Spleen (tissue), 11 donors: ENCODE data around the gene IL22RA2. TPM values are rescaled to one million over a fixed set of nuclear protein-coding genes. Genes with fewer than 3 reads are reported as not detected.

Experiments used
- DNase-seq: peaks from one replicate; pipeline ENCODE4 v3.0.0-alpha.2; 2020
- H3K27ac ChIP-seq, 8 donors: fragments of 200-600 bp; sonication (generic) in 7 of 8; 1 replicate in 4 of 8; 2 replicates in 4 of 8; pipeline versions ENCODE4 v1.5.0 to v1.8.0; 2016 to 2021; ENCODE audit warnings: inconsistent platforms in 4 of 8, mild to moderate bottlenecking in 4 of 8, moderate library complexity in 1 of 8
- H3K27me3 ChIP-seq, 7 donors: fragments of 200-600 bp; sonication (generic) in 6 of 7; replicated peaks in 1 of 7; 1 replicate in 4 of 7; 2 replicates in 3 of 7; pipeline versions ENCODE4 v1.5.0 to v1.8.0; 2016 to 2021; ENCODE audit warnings: inconsistent platforms in 3 of 7, mild to moderate bottlenecking in 1 of 7
- H3K36me3 ChIP-seq, 6 donors: fragments of 200-600 bp; sonication (generic) in 5 of 6; 1 replicate in 4 of 6; 2 replicates in 2 of 6; pipeline versions ENCODE4 v1.5.0 to v1.8.0; 2016 to 2021; ENCODE audit warnings: inconsistent platforms in 2 of 6
- H3K4me1 ChIP-seq, 6 donors: fragments of 200-600 bp; sonication (generic) in 5 of 6; 1 replicate in 3 of 6; 2 replicates in 3 of 6; pipeline versions ENCODE4 v1.5.0 to v1.8.0; 2016 to 2021; ENCODE audit warnings: inconsistent platforms in 3 of 6
- H3K4me3 ChIP-seq, 8 donors: fragments of 200-600 bp; sonication (generic) in 7 of 8; 1 replicate in 4 of 8; 2 replicates in 4 of 8; pipeline versions ENCODE4 v1.5.0 to v1.8.0; 2016 to 2021; ENCODE audit warnings: inconsistent platforms in 4 of 8, mild to moderate bottlenecking in 4 of 8, moderate library complexity in 2 of 8
- H3K9me3 ChIP-seq, 8 donors: fragments of 200-600 bp; sonication (generic) in 7 of 8; 1 replicate in 4 of 8; 2 replicates in 4 of 8; pipeline versions ENCODE4 v1.5.0 to v1.8.0; 2016 to 2021; ENCODE audit warnings: inconsistent platforms in 4 of 8
- POLR2A ChIP-seq, 3 donors: fragments of 450-650 bp; IDR thresholded peaks; one replicate each; pipeline ENCODE4 v1.5.1; 2017; ENCODE audit warnings: antibody characterized with exemption in 3 of 3, mild to moderate bottlenecking in 1 of 3
- POLR2AphosphoS5 ChIP-seq, 3 donors: sonication (generic); formaldehyde crosslinking; IDR thresholded peaks; one replicate each; pipeline ENCODE4 v1.5.1; 2017; ENCODE audit warnings: antibody characterized with exemption in 3 of 3
- WGBS, 5 donors: extraction: QIAGEN DNeasy Blood & Tissue Kit in 3 of 5; methylation state at CpG; one replicate each; pipeline versions ENCODE4 v1.1.5 to v1.1.7; 2013 to 2018; 5-methylcytosine and 5-hydroxymethylcytosine counted together
- intact Hi-C: fragments of 100-400 bp; cut with DNase I; formaldehyde crosslinking; loops from one replicate; pipeline ENCODE4 v1.15.0; 2023; ENCODE audit warnings: low total_unique reads
- polyA plus RNA-seq, 3 donors: library from polyadenylated mRNA; stranded (reverse); fragments of 200-250 nt; gene quantifications; one replicate each; pipeline ENCODE4 v1.2.1, GENCODE V29; 2013
- total RNA-seq, 7 donors: library from RNA; depleted of rRNA in 3 of 7; stranded (reverse); fragments of >200 nt in 3 of 7; fragmentation: NEBNext Ultra II Directional in 4 of 7; extraction: Animal tissue kit (Norgen Biotek cat#: 25700) in 4 of 7; gene quantifications; one replicate each; pipeline versions ENCODE4 v1.1.0 to v1.2.1, GENCODE V29; 2016 to 2021
- TF ChIP-seq, protein P1 (sequence below), 11 experiments: fragments of 200-600 bp in 7 of 11; fragments of 450-650 bp in 4 of 11; sonication (generic) in 4 of 11; IDR thresholded peaks in 8 of 11; conservative IDR thresholded peaks in 3 of 11; 1 replicate in 7 of 11; 2 replicates in 4 of 11; pipeline versions ENCODE4 v1.4.0 to v1.8.0; 2016 to 2021; ENCODE audit warnings: antibody characterized with exemption in 11 of 11, inconsistent platforms in 4 of 11, mild to moderate bottlenecking in 1 of 11
- donor health status: healthy with polysubstance abuse.
- donor health status: DM: no; HTN: no; CAD: no; lungs with moderate emphysema.
- donor health status: DM: no; HTN: no; CAD: no.
- donor health status: Bipolar disorder and iron deficiency.
- donor health status: healthy.
- donor health status: DM: no; HTN: no; CAD: no.
- donor health status: DM: yes; HTN: yes; CAD: no.

IL22RA2 gene
- total and polyA plus RNA-seq, 10 donors, result 0.06 to 2.1 (median 0.19) TPM; not detected in 5

DNA sequence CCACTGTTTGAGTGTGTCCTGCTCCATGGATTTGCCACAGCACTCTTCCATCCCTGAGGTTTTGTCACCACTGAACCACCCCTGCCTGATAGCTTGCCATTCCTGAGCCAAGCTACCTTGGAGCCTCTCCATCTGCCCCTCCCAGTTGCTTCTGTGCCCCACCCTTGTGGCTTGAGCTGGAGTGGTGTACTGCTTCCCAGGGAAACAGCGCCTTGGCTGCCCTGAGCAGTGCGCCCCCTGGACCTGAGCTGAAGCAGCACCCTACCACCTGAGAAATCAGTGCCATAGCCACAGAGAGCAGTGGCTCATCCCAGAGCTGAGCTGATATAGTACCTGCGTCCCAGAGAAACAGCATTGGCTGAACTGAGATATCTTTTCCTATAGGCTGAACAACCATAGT is 40.3 kb downstream of the IL22RA2 start:
- Histone ChIP-seq H3K36me3 (no peaks in the 10 kb centered on the region), H3K27ac (no peak overlapping the region), H3K27me3 (no peaks in the 10 kb centered on the region), H3K9me3 (peaks cover 0 to 41% (median 31%) of the 10 kb centered on the region in 8 donors), H3K4me1 (no peaks in the 10 kb centered on the region), H3K4me3 (no peak overlapping the region)
- no peak for DNase-seq
- WGBS, 5 donors, result 81 to 97% (median 96%) methylated on average over 3 of the region's 3 CpGs
- TF ChIP-seq, protein P1, sequence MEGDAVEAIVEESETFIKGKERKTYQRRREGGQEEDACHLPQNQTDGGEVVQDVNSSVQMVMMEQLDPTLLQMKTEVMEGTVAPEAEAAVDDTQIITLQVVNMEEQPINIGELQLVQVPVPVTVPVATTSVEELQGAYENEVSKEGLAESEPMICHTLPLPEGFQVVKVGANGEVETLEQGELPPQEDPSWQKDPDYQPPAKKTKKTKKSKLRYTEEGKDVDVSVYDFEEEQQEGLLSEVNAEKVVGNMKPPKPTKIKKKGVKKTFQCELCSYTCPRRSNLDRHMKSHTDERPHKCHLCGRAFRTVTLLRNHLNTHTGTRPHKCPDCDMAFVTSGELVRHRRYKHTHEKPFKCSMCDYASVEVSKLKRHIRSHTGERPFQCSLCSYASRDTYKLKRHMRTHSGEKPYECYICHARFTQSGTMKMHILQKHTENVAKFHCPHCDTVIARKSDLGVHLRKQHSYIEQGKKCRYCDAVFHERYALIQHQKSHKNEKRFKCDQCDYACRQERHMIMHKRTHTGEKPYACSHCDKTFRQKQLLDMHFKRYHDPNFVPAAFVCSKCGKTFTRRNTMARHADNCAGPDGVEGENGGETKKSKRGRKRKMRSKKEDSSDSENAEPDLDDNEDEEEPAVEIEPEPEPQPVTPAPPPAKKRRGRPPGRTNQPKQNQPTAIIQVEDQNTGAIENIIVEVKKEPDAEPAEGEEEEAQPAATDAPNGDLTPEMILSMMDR (IDR thresholded peaks at IDR 0.05 in 8 of 11, conservative IDR thresholded peaks at IDR 0.05 in 3 of 11), result no peak
- TF ChIP-seq POLR2AphosphoS5 (IDR thresholded peaks at IDR 0.05) (no peak), POLR2A (IDR thresholded peaks at IDR 0.05) (no peak)
- intact Hi-C loops, result no loop called here

GRCh38 chr6:137126875-137127485 is 46.5 kb downstream of the IL22RA2 start:
- DNase-seq, result no peak
- intact Hi-C loops, result no loop called here
- Histone ChIP-seq H3K27ac (no peak overlapping the region), H3K27me3 (no peaks in the 10 kb centered on the region), H3K36me3 (no peaks in the 10 kb centered on the region), H3K9me3 (peaks cover 0 to 11% (median 5%) of the 10 kb centered on the region in 8 donors), H3K4me1 (peaks cover 0 to 20% (median 0%) of the 10 kb centered on the region in 6 donors), H3K4me3 (no peak overlapping the region)
- TF ChIP-seq, protein P1 (IDR thresholded peaks at IDR 0.05 in 8 of 11, conservative IDR thresholded peaks at IDR 0.05 in 3 of 11), result no peak
- no peak for TF ChIP-seq POLR2AphosphoS5 (IDR thresholded peaks at IDR 0.05)
- 68 to 87% (median 81%) methylated on average over 2 of the region's 2 CpGs for WGBS, 5 donors

DNA sequence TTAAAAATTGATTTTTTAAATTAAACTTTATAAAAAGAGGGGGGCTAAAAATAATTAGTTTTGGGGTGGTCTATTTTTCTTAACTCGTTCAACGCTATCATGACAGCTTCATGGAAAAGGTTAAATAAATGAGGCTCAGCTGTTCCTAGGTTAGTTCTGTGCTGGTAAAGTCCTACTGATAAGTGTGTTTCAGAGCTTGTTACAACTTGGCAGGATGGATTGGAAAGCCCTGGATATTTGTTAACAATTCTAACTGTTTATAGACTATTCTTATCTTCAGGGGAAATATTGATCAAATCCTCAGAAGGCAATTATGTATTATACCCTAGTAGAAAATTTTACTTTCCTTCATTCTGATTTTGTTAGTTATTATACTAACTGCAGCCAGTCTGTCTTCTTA is 50.4 kb downstream of the IL22RA2 start:
- H3K4me1 ChIP-seq, result peaks cover 0 to 33% (median 5%) of the 10 kb centered on the region in 6 donors
- H3K9me3 ChIP-seq, result peaks cover 0 to 28% (median 24%) of the 10 kb centered on the region in 8 donors
- no peaks in the 10 kb centered on the region for H3K27me3 ChIP-seq
- intact Hi-C loops, result no loop called here
- WGBS, 5 donors, result 82 to 92% (median 89%) methylated on average over 2 of the region's 2 CpGs
- DNase-seq, result no peak
- no peak for TF ChIP-seq POLR2A (IDR thresholded peaks at IDR 0.05)
- H3K36me3 ChIP-seq, result no peaks in the 10 kb centered on the region
- no peak overlapping the region for H3K4me3 ChIP-seq
- H3K27ac ChIP-seq, result no peak overlapping the region

- no peaks in the 10 kb centered on the region for H3K36me3 ChIP-seq
- peaks cover 0 to 29% (median 24%) of the 10 kb centered on the region in 8 donors for H3K9me3 ChIP-seq
- 68 to 83% (median 80%) methylated on average over 4 of the region's 4 CpGs for WGBS, 5 donors
- H3K27me3 ChIP-seq, result no peaks in the 10 kb centered on the region
- no peak for DNase-seq
- H3K4me3 ChIP-seq, result no peak overlapping the region
- peaks cover 0 to 33% (median 5%) of the 10 kb centered on the region in 6 donors for H3K4me1 ChIP-seq
- TF ChIP-seq, protein P1 (IDR thresholded peaks at IDR 0.05 in 8 of 11, conservative IDR thresholded peaks at IDR 0.05 in 3 of 11), result no peak
- TF ChIP-seq POLR2A (IDR thresholded peaks at IDR 0.05), result no peak
- no peak for TF ChIP-seq POLR2AphosphoS5 (IDR thresholded peaks at IDR 0.05)
- intact Hi-C loops, result no loop called here
- H3K27ac ChIP-seq, result no peak overlapping the region
Observed at GRCh38 chr6:137122612-137123011, 50.8 kb downstream of the IL22RA2 start.
